Measurements from ENCODE around the gene ULK4.
A peak's percentile ranks its signal among the peaks of the same experiment; 100 is the strongest.

ULK4 gene

DNA sequence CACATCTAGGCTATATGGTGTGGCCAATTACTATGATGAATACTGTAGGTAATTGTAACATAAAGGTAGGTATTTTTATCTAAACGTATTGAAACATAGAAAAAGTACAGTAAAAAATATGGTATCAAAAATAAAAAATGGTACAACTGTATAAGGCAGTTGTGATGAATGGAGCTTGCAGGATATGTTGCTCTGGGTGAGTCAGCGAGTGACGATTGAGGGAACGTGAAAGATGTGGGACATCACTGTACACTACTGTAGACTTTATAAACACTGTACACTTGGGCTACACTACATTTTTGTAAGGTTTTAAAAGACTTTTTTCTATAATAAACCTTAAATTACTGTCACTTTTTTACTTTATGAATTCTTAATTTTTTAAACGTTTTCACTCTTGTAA lies 752.3 kb downstream of the ULK4 start:
- ATAC-seq: no peak

DNA sequence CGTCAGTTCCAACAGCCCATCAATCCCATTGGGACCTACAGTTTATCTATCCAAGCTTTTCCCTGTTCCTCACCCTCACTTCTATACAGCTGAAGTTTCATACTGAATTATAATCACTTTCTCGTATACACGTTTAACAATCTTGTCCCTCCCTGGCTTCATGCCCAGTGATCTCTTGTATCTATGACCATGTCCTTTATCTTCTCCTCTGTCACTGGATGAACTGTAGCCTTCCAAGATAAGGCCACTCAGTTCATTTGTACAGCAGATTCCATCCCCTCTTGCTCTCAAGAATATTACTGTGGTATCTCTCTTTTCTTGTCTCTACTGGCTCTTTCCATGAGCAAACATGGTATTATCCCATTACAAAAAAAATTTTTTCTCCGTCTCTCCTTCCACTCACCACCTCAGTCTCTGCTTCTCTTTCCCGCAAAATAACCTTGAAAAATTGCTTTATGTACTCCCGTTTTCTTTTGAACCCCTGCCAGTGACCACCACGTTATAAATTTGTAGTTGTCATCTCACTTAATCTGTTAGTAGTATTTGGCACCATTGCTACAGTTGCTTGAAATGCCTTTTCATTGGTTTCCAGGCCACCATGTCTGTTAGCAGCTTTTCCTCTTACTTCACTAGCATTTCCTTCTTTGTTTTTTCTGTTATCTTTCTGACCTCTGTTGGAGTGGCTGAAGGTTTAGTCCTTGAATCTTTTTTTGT lies 753.2 kb downstream of the ULK4 start:
- no peak for ATAC-seq

DNA sequence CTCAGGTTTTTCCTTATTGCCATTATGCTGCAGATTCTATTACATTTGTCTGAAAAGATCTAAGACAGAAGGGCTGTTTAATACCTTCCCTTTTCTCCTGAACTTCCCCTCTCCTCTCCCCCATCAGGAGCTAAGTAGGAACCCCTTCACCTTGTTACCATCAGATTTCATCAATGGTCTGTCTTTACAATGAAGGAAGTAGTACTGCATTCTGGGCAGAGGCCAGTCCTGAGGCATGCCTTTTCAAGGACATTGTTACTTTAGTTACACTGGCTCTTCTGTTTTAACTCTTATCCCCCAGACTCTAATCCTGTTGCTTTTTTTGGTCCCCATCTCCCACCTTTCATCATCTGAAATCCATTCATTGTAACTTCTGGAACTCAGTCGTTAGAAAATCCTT lies 754.5 kb downstream of the ULK4 start:
- ATAC-seq: no peak

DNA sequence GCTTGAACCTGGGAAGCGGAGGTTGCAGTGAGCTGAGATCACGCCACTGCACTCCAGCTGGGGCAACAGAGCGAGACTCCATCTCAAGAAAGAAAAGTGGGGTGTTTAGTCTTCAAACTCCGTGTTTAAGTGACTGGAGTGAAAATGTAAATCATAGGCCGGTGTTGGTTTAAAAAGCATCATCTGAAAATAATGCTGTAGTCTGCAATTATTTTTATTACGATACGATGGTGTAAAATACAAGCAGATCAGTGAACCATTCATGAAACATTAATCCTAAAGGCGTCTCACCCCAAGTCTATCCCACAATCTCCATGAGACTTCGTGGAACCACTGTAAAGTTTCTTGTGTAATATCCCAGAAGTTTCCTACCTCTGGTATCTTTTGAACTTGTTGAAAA lies 756.3 kb downstream of the ULK4 start:
- ATAC-seq: no peak

DNA sequence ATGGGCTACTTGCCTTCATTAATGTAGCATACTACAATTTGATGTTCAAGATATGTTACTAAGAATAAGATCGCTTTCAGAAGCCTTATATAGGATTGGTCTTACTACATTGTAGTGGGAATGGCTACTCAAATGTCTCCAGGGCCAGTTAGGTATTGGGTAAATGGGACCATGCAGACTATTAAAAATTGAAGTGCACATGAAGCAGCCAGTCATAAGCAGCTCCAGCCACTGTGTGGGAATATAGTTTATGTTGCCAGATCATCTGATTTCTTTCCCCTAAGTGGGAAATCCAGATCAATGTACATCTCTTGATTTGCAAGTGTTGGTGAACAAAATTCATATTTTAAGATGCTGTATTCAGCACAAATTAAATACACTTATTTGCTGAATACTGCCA lies 757.5 kb downstream of the ULK4 start:
- no peak for ATAC-seq

DNA sequence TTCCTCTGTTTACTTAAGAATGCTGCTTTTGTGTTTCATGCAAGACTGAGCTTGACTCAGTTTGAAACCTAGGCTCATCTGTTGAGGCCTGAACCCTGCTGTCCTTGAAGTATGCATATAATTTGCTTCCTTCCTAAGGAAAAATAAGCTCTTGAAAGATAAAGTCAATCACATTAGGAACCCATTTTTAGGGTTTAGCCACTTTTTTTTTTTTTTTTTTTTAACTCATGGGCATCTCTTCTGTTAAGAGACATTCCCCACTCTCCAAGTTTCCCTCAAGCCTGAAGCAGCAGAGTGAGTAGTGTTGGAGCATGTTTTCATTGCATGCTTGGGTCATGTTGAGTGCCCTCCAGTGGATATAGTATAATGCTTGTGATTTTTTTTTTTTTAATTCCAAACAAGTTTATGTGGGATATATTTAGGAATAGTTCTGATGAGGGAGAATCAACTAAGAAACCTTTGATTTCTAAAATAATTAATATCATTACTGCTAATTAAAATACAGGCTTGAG lies 759.0 kb downstream of the ULK4 start:
- no peak for ATAC-seq

DNA sequence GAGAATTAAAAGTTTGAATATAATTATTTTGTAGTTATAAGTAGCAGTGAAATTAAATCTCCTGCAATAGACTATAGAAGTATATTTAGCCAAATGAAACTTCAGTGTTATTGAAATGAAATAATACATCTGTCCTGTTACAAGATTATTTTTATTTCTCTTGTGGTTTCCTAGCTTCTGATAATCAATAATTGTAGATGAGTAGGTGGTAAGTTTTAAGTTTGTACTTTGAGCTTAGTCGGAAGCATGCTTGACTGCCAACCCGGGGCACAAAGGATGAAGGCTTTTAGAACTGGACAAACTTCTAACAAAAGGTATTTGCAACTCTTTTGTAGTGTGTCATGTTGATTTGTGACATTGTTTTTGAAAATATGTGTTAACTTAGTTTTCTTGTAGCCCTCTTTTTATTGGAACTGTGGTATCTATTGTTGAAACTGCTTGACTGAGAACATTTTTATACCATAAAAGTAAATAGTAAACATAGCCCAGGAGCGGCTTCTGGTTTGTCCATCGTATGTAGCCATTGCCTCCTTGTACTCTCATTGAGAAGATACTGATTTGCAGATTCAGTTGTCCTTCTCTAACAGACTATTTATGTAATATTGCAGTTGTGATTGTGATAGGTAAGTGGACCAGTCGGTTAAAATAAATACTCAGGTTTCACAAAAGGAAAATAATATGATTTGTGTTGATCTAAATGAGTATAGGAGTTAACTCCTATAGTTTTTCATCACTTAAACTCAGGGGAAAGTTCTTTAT lies 759.6 kb downstream of the ULK4 start:
- no peak for ATAC-seq

DNA sequence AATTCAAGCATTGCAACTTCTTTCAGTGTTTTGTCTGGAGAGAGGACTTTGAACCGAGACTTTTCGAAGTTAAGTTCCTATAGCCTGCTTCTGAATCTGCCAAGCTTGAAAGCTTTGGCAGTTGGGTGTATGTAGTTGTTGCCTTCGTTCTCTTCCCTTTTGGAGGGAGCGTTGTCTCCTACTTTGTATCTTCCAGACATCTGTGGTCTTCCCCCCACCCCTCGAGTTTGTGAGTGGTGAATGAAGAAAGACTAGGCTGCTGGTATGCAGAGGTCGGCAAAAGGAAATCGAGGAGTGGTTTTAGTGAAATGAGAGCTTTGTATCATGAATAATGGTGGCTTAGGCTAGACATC lies 761.3 kb downstream of the ULK4 start:
- ATAC-seq: no peak

DNA sequence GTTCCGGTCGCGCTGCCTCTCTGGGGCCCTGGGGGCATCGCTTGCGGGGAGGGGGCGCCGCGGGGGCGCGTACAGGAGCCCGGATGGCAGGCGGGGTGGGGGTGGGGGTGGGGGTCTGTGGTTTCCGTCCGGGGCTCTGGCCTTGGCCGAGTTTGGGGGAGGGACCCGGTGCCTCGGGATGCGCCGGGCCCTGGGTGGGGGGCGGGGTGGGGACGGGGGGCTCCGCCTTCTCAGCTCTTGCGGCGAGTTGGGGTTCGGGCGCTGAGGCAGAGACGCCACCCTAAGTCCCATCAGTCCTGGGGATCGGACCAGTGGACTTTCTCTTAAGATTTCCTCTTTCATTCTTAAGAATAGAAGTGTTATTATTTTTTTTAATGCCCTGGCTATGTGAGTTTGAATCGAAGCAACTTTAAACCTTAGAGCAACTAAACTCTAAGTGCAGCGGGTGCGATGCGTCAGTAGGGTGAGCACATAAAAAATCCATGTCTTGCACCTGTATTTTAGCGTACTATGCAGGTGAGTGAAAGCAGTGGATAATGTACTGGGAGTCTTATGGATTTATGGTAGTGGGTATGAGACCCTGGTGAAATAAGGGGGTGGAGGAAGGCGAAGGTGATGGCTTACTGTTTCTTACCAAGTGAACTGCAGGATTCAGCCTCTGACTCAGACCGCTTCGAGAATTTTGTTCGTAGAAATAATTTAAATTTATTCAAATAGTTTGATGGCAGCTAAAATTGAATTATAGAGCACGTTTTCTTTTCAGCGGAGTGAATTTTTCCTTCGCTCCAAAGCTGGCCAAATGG lies 761.8 kb downstream of the ULK4 start:
- peak; percentile 6 to 25 for ATAC-seq

DNA sequence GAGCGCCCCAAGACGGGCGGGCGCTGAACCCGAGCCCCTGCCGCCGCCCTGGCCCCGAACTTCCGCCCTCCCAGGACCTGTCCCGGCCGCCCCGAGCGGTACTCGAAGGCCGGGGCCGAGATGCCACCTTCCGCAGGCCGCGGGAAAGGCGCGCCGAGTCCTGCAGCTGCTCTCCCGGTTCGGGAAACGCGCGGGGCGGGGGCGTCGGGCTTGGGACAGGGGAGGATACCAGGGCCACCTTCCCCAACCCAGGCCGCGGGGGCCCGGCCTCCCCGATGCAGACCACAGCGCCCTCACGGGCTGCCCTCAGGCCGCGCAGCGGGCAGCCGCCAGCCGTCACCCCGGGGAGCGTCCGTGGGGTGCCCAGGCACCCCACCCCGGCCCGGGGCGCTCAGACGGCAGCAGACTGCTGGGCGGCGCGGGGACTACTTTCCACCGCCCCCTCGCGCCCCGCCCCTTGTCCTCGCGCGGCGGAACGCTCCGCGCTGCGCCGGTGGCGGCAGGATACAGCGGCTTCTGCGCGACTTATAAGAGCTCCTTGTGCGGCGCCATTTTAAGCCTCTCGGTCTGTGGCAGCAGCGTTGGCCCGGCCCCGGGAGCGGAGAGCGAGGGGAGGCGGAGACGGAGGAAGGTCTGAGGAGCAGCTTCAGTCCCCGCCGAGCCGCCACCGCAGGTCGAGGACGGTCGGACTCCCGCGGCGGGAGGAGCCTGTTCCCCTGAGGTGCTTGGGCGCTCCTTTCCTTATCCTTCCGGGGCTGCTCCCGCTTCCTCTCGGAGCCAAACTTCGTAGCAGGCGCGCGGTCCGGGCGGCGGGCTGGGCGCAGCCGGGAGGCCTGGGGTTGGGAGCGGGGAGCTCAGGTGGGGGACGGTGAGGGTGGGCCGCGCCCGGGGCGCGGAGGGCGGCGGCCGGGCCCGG lies 762.7 kb downstream of the ULK4 start, which contains the start of gene CTNNB1:
TSS of gene CTNNB1 (plus strand) at position 556 of the 916 bp plus-strand sequence. CDS start 24,564 bp downstream, outside the sequence.
- peak; percentile 79 to 83 for ATAC-seq

DNA sequence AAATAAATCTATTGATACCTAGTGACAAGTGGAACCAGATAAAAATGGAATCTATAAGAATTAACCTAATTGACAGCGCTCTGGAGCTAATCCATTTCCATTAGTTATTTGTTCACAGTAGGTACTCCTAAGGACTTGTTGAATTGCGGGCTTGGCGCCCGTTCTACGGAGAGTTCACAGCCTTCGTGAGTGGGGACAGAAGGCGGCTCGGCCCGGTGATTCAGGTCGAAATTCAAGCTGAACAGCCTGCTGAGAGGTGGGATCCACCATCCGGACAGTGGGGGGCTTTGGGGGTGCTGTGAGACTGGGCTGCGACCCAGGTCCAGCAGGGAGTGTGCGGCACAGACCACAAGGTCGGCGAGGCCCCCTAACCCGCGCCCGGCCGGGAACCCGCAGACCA lies 763.4 kb downstream of the ULK4 start:
- ATAC-seq: no peak

DNA sequence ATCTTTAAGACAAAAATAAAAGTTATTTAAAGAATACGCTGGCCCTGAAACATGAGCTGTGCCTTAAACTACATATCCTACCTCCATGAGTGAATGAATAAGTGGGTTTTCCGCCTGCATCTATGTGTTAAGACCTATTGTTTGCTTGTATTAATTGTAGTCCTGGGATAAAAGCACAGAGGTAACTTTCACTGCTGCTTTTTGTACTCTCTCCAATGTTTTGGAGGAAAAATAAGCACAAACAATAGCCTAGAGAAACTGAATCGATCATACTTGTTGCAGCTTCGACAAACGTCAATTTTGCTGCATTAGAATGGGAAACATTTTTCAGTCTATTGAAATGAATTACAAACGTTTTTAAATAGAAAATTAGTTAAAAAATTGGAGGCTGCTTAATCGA lies 763.9 kb downstream of the ULK4 start:
- ATAC-seq: no peak

All from activated CD4-positive, CD25-positive, alpha-beta regulatory T cell treated with anti-CD3 and anti-CD28 coated beads, Interleukin-2, amount 50 U/mL, for 24 hours (primary cell).